ENCODE data around the gene SLX9.

GRCh38 chr21:45026066-45026745 lies 86.4 kb downstream of the SLX9 start:
- TF ChIP-seq LEF1 (IDR thresholded peaks at IDR 0.05; ENCODE audit: borderline replicate concordance), result no peak
- no peak for TF ChIP-seq PKNOX1 (IDR thresholded peaks at IDR 0.05)
- no peak for TF ChIP-seq FOXK2 (IDR thresholded peaks at IDR 0.05)
- TF ChIP-seq HDGF (IDR thresholded peaks at IDR 0.05; ENCODE audit: borderline replicate concordance), result no peak
- no peak for TF ChIP-seq SP1 (IDR thresholded peaks at IDR 0.05)
- no peak for TF ChIP-seq TARDBP (IDR thresholded peaks at IDR 0.05)
- TF ChIP-seq SUZ12 (IDR thresholded peaks at IDR 0.05), result no peak
- no peak for TF ChIP-seq ZNF384 (IDR thresholded peaks at IDR 0.05)
- no peak for TF ChIP-seq FOXM1 (IDR thresholded peaks at IDR 0.05; ENCODE audit: borderline replicate concordance)
- no peak for TF ChIP-seq CTBP1 (IDR thresholded peaks at IDR 0.05; ENCODE audit: borderline replicate concordance)
- TF ChIP-seq ELF4 (IDR thresholded peaks at IDR 0.05), result no peak
